Activated naive CD4-positive, alpha-beta T cell treated with Interleukin-2 at 50 U/mL for 16 hours (primary cell): ENCODE measurements around the gene PGR.

Experiments
- DNase-seq: peaks from one replicate; pipeline ENCODE4 v3.0.0-alpha.2; 2020

PGR gene

GRCh38 chr11:101008961-101009689 is 120.5 kb downstream of the PGR start:
- no peak for DNase-seq

- no peak for DNase-seq
Observed at GRCh38 chr11:101003468-101003867, 126.1 kb downstream of the PGR start.

- DNase-seq: no peak
Observed at GRCh38 chr11:100999756-101000155, 129.9 kb downstream of the PGR start.

- no peak for DNase-seq
Observed at GRCh38 chr11:100994966-100995365, 134.6 kb downstream of the PGR start.

- DNase-seq: no peak
Observed at GRCh38 chr11:100991541-100991940, 138.1 kb downstream of the PGR start.

- DNase-seq: no peak
Observed at GRCh38 chr11:100990931-100991330, 138.7 kb downstream of the PGR start.

- DNase-seq: no peak
Observed at GRCh38 chr11:100984668-100985067, 144.9 kb downstream of the PGR start.

GRCh38 chr11:100981196-100981824 is 148.3 kb downstream of the PGR start:
- no peak for DNase-seq

GRCh38 chr11:100980156-100980555 is 149.5 kb downstream of the PGR start:
- no peak for DNase-seq
